ENCODE results near the gene TRA2A. TPM values are rescaled to one million over a fixed set of nuclear protein-coding genes. Genes with fewer than 3 reads are reported as not detected.
"Not testable (repeated sequence)": the region's sequence is repeated elsewhere in the genome, so short reads cannot be mapped to it uniquely, and the experiment has no call there.

The TRA2A gene
- 29.8 and 36.2 TPM in 2 replicates for total RNA-seq

- DNase-seq (ENCODE audit: extremely low read depth, low read depth, low spot score) = peak; percentile 69
Measured at GRCh38 chr7:23531794-23532489, at the start of gene TRA2A. Gene TRA2A, minus strand, starts transcription at chr7:23531981. Its CDS starts 157 bp downstream, at chr7:23531824.

- peak; percentile 60 for DNase-seq (ENCODE audit: extremely low read depth, low read depth, low spot score)
Measured at GRCh38 chr7:23570592-23571200, 38.9 kb upstream of the TRA2A start.

DNA sequence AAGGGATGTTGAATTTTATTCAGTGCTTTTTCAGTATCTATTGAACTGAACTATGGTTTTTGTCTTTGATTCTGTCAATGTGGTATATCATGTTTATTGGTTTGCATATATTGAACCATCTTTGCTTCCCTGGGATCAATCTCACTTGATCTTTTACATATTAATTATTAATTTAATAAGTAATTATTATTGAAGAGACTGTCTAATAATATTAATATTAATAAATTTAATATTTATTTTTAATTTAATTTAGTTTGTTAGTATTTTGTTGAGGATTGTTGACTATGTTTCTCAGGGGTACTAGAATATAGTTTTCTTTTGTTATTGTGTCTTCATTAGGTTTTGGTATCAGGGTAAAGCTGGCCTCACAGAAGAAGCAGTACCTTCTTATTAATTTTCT, 26.5 kb upstream of the TRA2A start:
- no peak for DNase-seq (ENCODE audit: extremely low read depth, low read depth, low spot score)

DNA sequence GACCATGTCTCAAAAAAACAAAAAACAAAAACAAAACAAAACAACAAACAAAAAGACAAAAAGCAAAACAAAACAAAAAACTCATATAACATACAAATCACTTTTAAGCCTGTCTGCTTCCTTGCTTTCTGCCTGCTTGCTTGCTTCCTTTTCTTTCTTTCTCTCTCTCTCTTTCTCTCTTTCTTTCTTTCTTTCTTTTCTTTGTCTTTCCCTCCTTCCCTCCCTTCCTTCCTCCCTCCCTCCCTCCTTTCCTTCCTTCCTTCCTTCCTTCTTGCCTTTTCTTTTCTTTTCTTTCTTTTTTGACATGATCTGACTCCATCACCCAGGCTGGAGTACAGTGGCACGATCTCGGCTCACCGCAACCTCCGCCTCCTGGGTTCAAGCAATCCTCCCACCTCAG, 15.9 kb upstream of the TRA2A start:
- DNase-seq (ENCODE audit: extremely low read depth, low read depth, low spot score) = no peak

DNA sequence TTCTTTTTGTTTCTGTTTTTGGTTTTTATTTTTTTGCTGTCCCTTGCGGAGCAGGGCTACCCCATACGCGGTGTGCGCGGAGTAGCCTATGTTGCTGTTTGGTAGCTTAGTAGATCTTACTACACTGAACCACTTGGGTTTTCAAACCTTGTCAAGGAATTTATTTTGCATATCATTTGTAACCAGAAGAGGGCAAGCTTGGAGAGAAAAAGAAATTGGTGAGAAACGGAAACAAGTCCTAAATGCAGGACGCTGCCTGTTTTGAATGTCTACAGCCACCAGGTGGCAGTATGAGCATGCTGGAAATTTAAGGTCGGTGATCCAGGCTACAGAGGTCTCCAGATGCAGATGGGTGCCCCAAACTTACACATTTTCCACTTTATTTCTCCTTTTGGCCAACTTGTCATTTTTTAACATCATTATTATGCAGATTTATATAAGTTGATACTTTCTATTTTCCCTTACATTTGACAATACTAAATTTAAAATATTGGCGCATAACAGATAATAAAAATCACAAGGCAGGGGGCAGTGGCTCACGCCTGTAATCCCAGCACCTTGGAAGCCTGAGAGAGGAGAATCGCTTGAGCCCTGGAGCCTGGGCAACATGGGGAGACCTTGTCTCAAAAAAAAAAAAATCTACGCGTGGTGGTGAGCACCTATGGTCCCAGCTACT, 15.3 kb upstream of the TRA2A start:
- peak; percentile 80 for DNase-seq (ENCODE audit: extremely low read depth, low read depth, low spot score)

GRCh38 chr7:23545493-23545892, 13.7 kb upstream of the TRA2A start:
- DNase-seq (ENCODE audit: extremely low read depth, low read depth, low spot score) = no peak

GRCh38 chr7:23544913-23545354, 13.2 kb upstream of the TRA2A start:
- no peak for DNase-seq (ENCODE audit: extremely low read depth, low read depth, low spot score)

DNA sequence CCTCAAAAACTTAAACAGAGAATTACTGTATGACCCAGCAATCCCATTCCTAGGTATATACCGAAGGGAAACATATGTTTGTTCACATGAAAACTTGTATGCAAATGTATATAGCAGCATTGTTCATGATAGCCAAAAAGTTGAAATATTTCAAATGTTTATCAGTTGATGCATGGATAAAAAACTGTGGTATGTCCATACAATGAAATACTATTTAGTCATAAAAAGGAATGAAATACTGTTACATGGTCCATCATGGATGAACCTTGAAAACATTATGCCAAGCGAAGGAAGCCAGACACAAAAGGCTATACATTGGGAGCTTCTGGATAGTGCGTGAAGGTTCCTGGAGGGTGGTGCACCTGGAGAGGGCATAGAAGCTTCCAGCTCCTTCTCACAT, 11.0 kb upstream of the TRA2A start:
- no peak for DNase-seq (ENCODE audit: extremely low read depth, low read depth, low spot score)

DNA sequence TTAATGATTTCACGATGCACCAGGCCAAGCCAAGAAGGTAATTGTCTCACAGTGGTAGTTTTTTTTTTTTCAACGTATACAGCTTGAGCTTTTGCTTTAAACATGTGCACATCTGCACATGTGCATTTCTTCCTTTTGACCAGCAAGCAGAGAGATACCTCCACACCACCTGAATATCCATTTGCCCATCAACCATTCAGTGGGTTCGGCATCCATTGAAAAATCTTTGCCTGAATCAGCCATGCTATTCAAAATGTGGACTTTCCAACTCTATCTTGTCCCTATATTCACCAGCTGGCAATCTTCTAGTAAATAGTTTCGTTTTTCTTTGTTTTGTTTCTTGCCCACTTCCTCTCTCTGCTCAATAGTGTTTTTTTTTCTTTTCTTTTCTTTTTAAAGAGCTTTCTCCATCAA, 7.7 kb upstream of the TRA2A start:
- no peak for DNase-seq (ENCODE audit: extremely low read depth, low read depth, low spot score)

- no peak for DNase-seq (ENCODE audit: extremely low read depth, low read depth, low spot score)
Measured at GRCh38 chr7:23538301-23538700, 6.5 kb upstream of the TRA2A start.

DNA sequence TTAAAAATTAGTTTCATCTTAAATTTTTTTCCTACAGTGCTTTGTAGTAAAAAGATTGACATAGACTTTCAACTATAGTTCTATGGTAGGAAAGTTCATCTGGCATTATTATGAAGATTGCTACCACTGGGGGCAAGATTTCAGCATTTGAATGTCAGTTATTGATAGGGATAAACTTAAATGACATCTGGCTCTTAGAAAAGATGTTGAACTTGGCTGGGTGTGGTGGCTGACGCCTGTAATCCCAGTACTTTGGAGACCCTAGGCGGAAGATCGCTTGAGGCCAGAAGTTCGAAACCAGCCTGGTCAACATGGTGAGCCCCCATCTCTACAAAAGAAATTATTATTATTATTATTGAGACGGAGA, 1.4 kb upstream of the TRA2A start:
- no peak for DNase-seq (ENCODE audit: extremely low read depth, low read depth, low spot score)

DNA sequence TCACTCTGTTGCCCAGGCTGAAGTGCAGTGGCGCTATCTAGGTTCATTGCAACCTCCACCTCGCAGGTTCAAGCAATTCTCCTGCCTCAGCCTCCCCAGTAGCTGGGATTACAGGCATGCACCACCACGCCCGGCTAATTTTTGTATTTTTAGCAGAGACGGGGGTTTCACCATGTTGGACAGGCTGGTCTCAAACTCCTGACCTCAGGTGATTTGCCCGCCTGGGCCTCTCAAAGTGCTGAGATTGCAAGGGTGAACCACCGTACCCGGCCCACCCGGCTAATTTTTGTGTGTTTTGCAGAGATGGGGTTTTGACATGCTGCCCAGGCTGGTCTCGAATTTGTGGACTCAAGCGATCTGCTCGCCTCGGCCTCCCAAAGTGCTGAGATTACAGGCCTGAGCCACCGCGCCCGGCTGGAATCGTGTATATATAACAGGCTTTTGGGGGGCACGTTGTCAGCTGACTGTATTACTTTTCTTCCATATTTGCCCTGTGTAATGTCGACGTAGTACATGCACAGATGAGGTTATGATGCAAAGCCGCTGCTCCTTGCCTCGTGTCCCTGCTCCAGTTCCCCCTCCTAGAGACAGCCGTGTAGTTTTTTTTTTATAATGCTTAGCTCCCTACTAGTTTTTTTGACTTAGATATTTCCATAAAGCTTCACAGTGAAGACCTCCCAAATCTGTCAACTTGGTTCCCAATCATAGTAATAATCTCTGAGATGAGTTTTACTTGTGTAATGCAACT, 883 bp upstream of the TRA2A start:
- no peak for DNase-seq (ENCODE audit: extremely low read depth, low read depth, low spot score)

DNA sequence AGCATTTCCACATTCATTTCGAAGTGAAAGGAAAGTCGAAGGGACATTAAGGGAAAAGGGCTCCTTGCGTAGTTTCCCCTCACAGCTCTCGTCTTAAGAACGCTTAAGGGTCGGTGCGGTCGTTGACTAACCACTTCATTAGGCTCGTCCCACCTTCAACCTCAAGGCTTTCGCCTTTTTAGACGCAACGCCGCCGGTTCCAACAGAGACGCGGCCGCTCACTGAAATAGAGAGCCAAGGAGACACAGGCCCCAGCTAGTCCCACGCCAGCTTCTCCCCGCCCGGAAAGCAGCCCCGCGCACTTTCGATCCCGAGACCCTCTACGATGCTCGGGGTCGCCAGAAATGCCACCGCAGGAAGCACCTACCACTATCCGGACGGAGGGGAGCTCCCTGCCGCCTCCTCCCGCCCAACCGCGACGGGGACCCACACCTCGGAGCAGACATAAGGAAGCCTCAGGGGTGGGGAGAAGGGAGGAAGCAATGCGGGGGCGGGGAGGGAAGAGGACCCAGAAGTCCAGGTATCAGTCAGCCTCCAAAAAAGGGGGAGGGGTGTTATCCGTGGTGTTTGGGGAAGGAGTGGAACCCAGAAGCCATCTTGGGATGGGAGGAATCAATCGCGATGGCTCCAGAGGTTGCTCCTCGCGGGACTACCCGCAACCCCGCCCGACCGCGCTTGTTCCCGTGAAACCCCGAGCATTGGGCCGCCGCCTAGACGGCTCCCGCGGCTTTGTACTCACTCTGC, 559 bp downstream of the TRA2A start:
- no peak for DNase-seq (ENCODE audit: extremely low read depth, low read depth, low spot score)

DNA sequence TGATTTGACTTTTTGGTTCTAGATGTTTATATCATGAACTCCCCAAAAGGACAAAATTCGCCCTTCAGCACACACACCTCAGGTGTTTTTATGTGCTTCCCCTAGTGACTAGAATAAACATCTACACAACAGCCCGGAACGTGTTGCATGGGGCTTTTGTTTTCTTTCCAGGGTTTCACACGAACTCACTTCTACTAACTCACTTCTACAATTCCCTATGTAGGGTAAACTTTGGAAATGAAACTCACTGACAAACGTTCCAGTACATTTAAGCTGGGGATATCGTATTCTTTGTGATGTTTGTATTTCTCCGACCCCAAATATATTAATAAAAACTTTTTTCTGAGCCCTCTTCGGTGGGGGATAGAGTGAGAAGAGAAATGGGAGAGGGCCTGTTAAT, 1.4 kb downstream of the TRA2A start:
- no peak for DNase-seq (ENCODE audit: extremely low read depth, low read depth, low spot score)

GRCh38 chr7:23529262-23529859, 2.4 kb downstream of the TRA2A start:
- no peak for DNase-seq (ENCODE audit: extremely low read depth, low read depth, low spot score)

GRCh38 chr7:23525611-23526010, 6.2 kb downstream of the TRA2A start:
- DNase-seq (ENCODE audit: extremely low read depth, low read depth, low spot score) = not testable (repeated sequence)

DNA sequence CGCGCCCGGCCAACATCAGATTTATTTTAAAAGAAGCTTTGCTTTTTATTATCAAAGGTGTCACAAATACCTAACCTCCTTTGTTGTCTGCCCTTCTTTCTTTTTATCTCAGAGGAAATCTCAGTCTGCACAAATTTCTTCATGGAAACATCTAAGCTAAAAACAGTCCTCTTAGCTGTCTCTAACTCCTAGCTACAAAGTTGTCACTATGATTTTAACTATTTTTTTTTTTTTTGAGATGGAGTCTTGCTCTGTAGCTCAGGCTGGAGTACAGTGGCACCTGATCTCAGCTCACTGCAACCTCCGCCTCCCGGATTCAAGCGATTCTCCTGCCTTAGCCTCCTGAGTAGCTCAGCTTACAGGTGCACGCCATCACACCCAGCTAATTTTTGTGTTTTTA, 7.3 kb downstream of the TRA2A start:
- no peak for DNase-seq (ENCODE audit: extremely low read depth, low read depth, low spot score)

- DNase-seq (ENCODE audit: extremely low read depth, low read depth, low spot score) = no peak
Measured at GRCh38 chr7:23523486-23524075, 8.2 kb downstream of the TRA2A start.

DNA sequence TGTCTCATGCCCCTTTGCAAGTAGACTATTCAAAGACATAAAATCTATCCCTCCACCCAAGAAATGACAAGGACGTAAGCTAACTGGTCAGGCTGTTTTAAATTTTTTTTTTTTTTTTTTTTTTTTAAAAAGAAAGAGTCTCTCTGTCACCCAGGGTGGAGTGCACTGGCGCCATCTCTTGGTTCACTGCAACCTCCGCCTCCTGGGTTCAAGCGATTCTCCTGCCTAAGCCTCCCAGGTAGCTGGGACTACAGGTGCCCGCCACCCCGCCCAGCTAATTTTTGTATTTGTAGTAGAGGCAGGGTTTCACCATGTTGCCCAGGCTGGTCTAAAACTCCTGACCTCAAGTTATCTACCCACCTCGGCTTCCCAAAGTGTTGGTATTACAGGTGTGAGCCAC, 11.2 kb downstream of the TRA2A start:
- DNase-seq (ENCODE audit: extremely low read depth, low read depth, low spot score) = no peak

DNA sequence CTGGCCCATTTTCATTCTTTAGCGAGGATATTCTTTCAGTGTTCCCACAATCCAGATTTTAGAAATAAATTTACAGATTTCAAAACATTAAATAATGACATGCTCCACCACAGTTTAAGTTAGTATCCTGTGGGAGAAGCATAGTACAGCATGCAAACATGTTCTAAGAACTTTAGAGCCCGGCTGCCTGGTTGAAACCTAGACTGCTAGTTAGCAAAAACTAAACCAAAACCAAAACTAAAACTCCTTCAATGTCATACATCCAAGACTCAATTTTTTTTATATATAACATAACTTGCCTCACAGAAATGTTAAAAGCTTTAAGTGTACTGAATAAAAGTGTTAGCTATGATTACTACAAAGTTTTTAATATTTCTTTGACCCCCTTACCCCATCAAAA, 17.0 kb downstream of the TRA2A start:
- DNase-seq (ENCODE audit: extremely low read depth, low read depth, low spot score) = no peak

Measured in glomerular endothelial cell (primary cell).